Ishikawa (cell line): ENCODE data around the gene CFAP68.

Experiments
- CEBPB ChIP-seq: IDR thresholded peaks from 2 replicates; pipeline ENCODE4 v1.6.1; 2012
- CREB1 ChIP-seq: IDR thresholded peaks from 2 replicates; pipeline ENCODE4 v1.6.1; 2012; ENCODE audit warnings: low read depth
- EGR1 ChIP-seq: IDR thresholded peaks from 2 replicates; pipeline ENCODE4 v1.6.1; 2012
- EP300 ChIP-seq: IDR thresholded peaks from 2 replicates; pipeline ENCODE4 v1.6.1; 2012; ENCODE audit warnings: borderline replicate concordance
- FOXM1 ChIP-seq: IDR thresholded peaks from 2 replicates; pipeline ENCODE4 v1.6.1; 2012; ENCODE audit warnings: low read depth, borderline replicate concordance
- NFIC ChIP-seq: IDR thresholded peaks from 2 replicates; pipeline ENCODE4 v1.6.1; 2012
- RAD21 ChIP-seq: IDR thresholded peaks from 2 replicates; pipeline ENCODE4 v1.6.1; 2012; ENCODE audit warnings: low read depth
- TAF1 ChIP-seq: IDR thresholded peaks from 2 replicates; pipeline ENCODE4 v1.6.1; 2012; ENCODE audit warnings: low read depth, mild to moderate bottlenecking
- TCF12 ChIP-seq: IDR thresholded peaks from 2 replicates; pipeline ENCODE4 v1.6.1; 2012; ENCODE audit warnings: low read depth
- TEAD4 ChIP-seq: IDR thresholded peaks from 2 replicates; pipeline ENCODE4 v1.6.1; 2012
- YY1 ChIP-seq: IDR thresholded peaks from 2 replicates; pipeline ENCODE4 v1.6.1; 2012; ENCODE audit warnings: low read depth
- ZBTB7A ChIP-seq: IDR thresholded peaks from 2 replicates; pipeline ENCODE4 v1.6.1; 2012; ENCODE audit warnings: low read depth
- TF ChIP-seq, protein P1 (sequence below): IDR thresholded peaks from 2 replicates; pipeline ENCODE4 v1.6.1; 2012; ENCODE audit warnings: low read depth, mild to moderate bottlenecking
- TF ChIP-seq, protein P2 (sequence below): IDR thresholded peaks from 2 replicates; pipeline ENCODE4 v1.6.1; 2012
- TF ChIP-seq, protein P3 (sequence below): IDR thresholded peaks from 2 replicates; pipeline ENCODE4 v1.6.1; 2012

CFAP68 gene

DNA sequence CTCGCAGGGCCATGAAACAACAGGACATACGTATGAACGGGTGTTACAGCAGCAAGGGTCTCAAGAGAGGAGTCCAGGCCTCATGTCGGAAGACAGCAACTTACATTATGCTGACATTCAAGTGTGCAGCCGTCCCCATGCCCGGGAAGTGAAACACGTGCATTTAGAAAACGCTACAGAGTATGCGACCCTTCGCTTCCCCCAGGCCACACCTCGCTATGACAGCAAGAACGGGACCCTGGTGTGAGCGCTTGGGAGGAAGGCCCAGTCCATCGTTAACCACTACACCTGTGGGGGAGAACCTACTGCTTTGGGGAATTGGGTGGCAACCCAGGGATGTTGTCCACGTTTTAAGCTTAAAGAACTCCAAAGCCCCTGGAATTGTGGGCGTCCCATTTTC lies 46.6 kb downstream of the CFAP68 start:
- TF ChIP-seq TAF1, result no peak
- TF ChIP-seq, protein P1, sequence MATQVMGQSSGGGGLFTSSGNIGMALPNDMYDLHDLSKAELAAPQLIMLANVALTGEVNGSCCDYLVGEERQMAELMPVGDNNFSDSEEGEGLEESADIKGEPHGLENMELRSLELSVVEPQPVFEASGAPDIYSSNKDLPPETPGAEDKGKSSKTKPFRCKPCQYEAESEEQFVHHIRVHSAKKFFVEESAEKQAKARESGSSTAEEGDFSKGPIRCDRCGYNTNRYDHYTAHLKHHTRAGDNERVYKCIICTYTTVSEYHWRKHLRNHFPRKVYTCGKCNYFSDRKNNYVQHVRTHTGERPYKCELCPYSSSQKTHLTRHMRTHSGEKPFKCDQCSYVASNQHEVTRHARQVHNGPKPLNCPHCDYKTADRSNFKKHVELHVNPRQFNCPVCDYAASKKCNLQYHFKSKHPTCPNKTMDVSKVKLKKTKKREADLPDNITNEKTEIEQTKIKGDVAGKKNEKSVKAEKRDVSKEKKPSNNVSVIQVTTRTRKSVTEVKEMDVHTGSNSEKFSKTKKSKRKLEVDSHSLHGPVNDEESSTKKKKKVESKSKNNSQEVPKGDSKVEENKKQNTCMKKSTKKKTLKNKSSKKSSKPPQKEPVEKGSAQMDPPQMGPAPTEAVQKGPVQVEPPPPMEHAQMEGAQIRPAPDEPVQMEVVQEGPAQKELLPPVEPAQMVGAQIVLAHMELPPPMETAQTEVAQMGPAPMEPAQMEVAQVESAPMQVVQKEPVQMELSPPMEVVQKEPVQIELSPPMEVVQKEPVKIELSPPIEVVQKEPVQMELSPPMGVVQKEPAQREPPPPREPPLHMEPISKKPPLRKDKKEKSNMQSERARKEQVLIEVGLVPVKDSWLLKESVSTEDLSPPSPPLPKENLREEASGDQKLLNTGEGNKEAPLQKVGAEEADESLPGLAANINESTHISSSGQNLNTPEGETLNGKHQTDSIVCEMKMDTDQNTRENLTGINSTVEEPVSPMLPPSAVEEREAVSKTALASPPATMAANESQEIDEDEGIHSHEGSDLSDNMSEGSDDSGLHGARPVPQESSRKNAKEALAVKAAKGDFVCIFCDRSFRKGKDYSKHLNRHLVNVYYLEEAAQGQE, result no peak
- TF ChIP-seq ZBTB7A, result no peak
- no peak for TF ChIP-seq RAD21

DNA sequence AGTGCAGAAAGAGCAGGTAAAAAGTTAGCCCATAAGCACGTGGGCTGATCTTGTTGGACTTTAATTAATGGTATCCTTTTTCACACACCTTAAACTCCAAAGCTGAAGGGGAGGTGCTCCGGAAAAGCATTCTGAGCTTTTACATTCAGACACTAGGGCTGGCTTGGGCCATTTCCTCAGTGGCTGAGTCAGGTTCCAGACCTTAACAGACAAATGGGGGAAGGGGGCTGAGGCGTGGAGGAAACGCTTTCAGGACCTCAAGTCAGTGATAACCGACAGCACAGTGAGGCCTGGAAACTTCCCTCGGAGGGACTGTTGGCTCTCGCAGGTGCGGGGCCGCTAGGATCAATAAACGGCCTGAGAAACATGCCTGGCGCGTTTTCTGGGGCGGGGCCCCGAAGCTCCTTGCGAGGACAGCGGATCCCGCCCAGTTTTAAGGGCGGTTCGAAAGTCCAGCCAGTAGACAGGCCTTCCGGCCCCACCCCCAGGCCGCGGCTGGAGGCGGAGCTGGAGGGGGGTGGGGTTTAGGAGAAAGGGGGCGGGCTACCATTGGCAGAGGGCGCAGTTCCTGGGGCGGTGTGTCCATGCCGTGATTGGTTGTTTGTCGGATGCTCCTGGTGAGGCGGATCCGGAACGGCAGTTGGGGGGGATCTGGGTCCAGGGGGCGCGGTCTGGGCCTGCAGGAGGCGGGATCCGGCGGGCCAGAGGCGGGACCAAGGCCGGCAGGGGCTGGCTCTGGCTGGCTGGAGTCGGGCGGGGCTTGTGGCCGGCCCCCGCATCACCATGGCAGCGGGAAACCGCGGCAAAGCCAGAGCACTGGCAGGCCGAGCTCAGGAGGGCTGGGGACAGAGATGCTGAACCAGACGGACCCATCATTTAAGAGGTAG lies 47.4 kb downstream of the CFAP68 start:
- TF ChIP-seq EGR1 (peak; percentile 41; the same call in 1 of the 2 replicates), CEBPB (no peak)
- TF ChIP-seq, protein P2, sequence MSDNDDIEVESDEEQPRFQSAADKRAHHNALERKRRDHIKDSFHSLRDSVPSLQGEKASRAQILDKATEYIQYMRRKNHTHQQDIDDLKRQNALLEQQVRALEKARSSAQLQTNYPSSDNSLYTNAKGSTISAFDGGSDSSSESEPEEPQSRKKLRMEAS, result peak; percentile 48; the same call in 1 of the 2 replicates

DNA sequence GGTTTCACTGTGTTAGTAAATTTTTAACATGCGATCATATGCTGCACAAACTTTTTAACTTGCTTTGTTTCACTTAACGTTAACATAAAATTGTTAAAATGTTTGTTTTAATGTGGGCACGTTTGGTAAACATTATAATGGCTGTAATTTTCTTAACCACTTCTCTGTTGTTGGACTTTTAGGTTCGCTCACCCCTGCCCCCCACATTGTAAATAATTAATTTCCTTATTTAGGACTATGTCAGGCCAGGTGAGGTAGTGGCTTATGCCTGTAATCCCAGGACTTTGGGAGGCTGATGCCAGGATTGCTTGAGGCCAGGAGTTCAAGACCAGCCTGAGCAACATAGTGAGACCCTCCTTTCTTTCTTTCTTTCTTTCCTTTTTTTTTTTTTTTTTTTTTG lies 51.1 kb downstream of the CFAP68 start:
- no peak for TF ChIP-seq EP300
- TF ChIP-seq TCF12, result no peak
- TF ChIP-seq TAF1, result no peak
- no peak for TF ChIP-seq CEBPB
- TF ChIP-seq FOXM1, result no peak
- TF ChIP-seq, protein P2, result no peak
- TF ChIP-seq CREB1, result no peak
- TF ChIP-seq RAD21, result no peak

DNA sequence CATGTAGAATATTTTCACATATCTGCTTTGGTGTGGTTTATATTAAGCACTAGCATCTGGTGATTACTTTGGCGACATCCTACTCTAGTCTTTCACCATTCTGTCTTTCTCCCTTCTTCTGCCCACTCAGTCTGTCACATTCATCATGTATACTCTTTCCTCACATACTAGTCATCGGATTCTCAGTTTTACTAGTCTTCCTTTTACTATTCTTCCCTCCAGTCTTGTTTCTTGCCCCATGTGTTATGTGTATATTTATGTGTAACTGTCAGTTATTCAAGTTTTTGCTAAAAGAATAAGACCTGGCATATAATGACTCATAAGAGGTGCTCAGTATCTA lies 53.2 kb downstream of the CFAP68 start:
- no peak for TF ChIP-seq EP300
- no peak for TF ChIP-seq NFIC

DNA sequence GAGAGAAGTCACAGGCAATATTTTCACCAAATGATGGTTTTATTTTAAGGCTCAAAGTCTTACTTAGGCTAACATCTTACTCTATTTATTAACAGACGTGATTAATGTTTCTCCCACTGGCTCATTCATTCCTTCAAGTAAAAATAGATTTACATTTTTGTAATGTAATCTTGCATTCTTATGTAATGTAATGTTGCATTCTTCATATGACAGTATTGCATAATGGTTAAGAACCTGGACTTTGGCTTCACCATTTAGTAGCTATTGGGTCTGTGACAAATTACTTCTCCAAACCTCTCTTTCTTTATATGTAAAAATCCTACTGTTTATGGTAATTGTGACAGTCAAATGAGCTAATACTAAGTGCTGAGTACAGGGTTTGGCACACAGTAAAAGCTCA lies 54.5 kb downstream of the CFAP68 start:
- no peak for TF ChIP-seq NFIC
- no peak for TF ChIP-seq CEBPB
- TF ChIP-seq, protein P3, sequence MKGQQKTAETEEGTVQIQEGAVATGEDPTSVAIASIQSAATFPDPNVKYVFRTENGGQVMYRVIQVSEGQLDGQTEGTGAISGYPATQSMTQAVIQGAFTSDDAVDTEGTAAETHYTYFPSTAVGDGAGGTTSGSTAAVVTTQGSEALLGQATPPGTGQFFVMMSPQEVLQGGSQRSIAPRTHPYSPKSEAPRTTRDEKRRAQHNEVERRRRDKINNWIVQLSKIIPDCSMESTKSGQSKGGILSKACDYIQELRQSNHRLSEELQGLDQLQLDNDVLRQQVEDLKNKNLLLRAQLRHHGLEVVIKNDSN, result no peak
- TF ChIP-seq CREB1, result no peak
- no peak for TF ChIP-seq TAF1
- no peak for TF ChIP-seq RAD21
- no peak for TF ChIP-seq EGR1
- no peak for TF ChIP-seq YY1
- TF ChIP-seq, protein P2, result no peak
- no peak for TF ChIP-seq TEAD4
- TF ChIP-seq TCF12, result no peak
- TF ChIP-seq EP300, result no peak
- TF ChIP-seq ZBTB7A, result no peak
- TF ChIP-seq FOXM1, result no peak
- TF ChIP-seq, protein P1, result no peak

DNA sequence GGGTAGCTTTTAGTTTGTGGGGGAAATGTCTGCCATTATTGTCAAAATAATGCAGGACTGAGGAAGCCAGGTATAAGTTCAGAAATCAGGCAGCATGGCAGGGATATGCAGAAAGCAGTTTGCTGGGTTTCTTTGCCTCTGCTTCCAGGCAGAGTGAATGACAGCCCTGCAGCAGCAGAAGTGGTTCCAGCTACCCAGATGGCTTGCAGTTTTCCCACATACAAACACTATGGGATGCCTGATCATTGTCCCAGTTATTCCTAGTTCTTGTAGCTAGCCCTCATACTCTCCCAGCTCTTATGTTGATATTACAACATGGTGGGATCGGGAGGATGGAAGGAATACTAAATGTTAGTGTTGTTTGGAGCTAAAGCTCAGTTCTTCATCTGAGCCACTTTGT lies 55.0 kb downstream of the CFAP68 start:
- TF ChIP-seq, protein P2, result no peak
- TF ChIP-seq TEAD4, result no peak
